ENCODE measurements around the gene TARP.

Gene TARP

GRCh38 chr7:38273286-38273995 is at the start of gene TARP:
TARP (minus strand) TSS chr7:38273636.
- DNase-seq = no peak

GRCh38 chr7:38323156-38323555 is 49.7 kb upstream of the TARP start:
- DNase-seq = no peak

- no peak for DNase-seq
Measured at GRCh38 chr7:38322461-38322860, 49.0 kb upstream of the TARP start.

GRCh38 chr7:38321967-38322366 is 48.5 kb upstream of the TARP start:
- DNase-seq = no peak

- DNase-seq = no peak
Measured at GRCh38 chr7:38321515-38321944, 48.1 kb upstream of the TARP start.

- no peak for DNase-seq
Measured at GRCh38 chr7:38321050-38321449, 47.6 kb upstream of the TARP start.

- no peak for DNase-seq
Measured at GRCh38 chr7:38319873-38320272, 46.4 kb upstream of the TARP start.

GRCh38 chr7:38318803-38319416 is 45.5 kb upstream of the TARP start:
- DNase-seq = no peak

GRCh38 chr7:38318241-38318640 is 44.8 kb upstream of the TARP start:
- DNase-seq = no peak

- DNase-seq = no peak
Measured at GRCh38 chr7:38317515-38317914, 44.1 kb upstream of the TARP start.

- no peak for DNase-seq
Measured at GRCh38 chr7:38316733-38317360, 43.4 kb upstream of the TARP start.

- no peak for DNase-seq
Measured at GRCh38 chr7:38315410-38315809, 42.0 kb upstream of the TARP start.

GRCh38 chr7:38312821-38313220 is 39.4 kb upstream of the TARP start:
- no peak for DNase-seq

- no peak for DNase-seq
Measured at GRCh38 chr7:38311329-38311937, 38.0 kb upstream of the TARP start.

GRCh38 chr7:38310591-38311101 is 37.2 kb upstream of the TARP start:
- peak; percentile 44 for DNase-seq

GRCh38 chr7:38309555-38309954 is 36.1 kb upstream of the TARP start:
- DNase-seq = no peak

GRCh38 chr7:38308140-38308539 is 34.7 kb upstream of the TARP start:
- DNase-seq = no peak

GRCh38 chr7:38307640-38308039 is 34.2 kb upstream of the TARP start:
- DNase-seq = no peak

GRCh38 chr7:38306914-38307313 is 33.5 kb upstream of the TARP start:
- peak; percentile 22 for DNase-seq

- DNase-seq = no peak
Measured at GRCh38 chr7:38306171-38306570, 32.7 kb upstream of the TARP start.

GRCh38 chr7:38303866-38304265 is 30.4 kb upstream of the TARP start:
- no peak for DNase-seq

- DNase-seq = no peak
Measured at GRCh38 chr7:38300175-38300574, 26.7 kb upstream of the TARP start.

GRCh38 chr7:38299275-38299931 is 26.0 kb upstream of the TARP start:
- DNase-seq = no peak

Measured in KG1 (cell line).